HG03521 (cell line): ENCODE results near the gene PRR11.
A peak's percentile ranks its signal among the peaks of the same experiment; 100 is the strongest.
"Not testable (repeated sequence)": the region's sequence is repeated elsewhere in the genome, so short reads cannot be mapped to it uniquely, and the experiment has no call there.

Experiments used
- ATAC-seq: cut with Tn5 transposase; IDR thresholded peaks from one replicate; pipeline ENCODE4 v1.9.1; 2021; ENCODE audit warnings: mild to moderate bottlenecking, moderate library complexity; ENCODE audit not compliant: unreplicated experiment

The PRR11 gene

DNA sequence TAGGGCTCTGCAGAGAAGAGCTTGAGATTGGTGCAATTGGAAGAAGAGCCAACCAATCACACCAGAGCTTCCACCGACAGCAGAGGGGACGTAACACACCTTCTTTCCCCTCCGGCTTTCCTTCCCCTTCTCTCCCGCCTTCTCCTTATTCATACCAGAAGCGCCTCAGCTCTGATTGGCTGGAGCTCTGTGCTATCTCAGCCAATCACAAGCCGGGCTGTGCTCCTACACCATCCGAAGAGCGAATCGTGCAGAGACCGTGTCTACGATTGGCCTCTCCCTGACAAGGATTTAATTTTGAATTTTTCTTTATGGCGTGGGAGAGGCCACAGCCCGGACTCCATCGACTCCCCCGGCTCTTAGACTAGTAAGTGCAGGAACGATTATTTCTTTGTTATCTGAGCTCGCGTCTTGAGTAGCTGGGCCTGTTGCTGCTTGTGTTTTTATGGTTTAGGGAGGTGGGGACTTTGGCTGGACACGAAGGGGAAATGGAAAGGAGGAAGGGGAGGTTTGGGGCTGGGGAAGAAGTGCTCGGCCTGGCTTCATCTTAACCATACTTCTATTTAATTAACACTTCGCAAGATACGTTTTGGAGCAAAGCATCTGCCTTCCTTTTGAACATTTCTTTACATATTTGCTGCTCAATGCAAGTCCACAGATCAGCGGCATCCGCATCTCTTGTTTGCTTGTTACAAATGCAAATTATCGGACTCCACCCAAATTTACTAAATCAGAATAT, at the start of gene PRR11:
Gene PRR11, plus strand, starts transcription at position 308 of the 739 bp plus-strand sequence. CDS start 14,007 bp downstream, outside the sequence.
- peak; percentile 82 for ATAC-seq

DNA sequence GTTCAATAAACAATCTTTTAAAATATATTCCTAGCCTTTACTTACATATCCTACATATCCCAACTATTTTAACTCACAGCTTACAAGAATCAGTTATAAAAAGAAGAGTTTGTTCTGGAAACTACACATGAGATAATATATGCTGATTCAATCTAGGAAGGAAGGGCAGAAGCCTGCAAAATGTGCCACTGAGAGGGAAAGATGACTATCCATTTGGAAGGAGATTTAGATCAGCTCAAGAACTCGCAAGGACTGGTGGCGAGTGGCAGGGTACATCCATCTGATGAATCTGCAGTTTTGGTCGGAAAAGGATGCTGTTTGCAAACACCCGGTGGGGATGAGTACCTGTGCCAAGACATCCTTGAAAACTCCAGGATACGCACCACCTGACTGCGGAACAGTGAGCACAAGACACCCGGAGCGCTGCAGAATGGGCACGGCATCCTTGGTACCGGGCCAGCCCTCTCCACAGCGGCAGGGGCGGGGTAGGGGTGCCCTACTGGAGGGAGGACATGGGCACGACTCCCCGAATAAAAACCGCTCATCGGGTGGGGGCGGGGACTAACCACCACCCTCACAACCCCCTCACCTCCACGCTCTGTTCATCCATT, 49.6 kb upstream of the PRR11 start:
- no peak for ATAC-seq

DNA sequence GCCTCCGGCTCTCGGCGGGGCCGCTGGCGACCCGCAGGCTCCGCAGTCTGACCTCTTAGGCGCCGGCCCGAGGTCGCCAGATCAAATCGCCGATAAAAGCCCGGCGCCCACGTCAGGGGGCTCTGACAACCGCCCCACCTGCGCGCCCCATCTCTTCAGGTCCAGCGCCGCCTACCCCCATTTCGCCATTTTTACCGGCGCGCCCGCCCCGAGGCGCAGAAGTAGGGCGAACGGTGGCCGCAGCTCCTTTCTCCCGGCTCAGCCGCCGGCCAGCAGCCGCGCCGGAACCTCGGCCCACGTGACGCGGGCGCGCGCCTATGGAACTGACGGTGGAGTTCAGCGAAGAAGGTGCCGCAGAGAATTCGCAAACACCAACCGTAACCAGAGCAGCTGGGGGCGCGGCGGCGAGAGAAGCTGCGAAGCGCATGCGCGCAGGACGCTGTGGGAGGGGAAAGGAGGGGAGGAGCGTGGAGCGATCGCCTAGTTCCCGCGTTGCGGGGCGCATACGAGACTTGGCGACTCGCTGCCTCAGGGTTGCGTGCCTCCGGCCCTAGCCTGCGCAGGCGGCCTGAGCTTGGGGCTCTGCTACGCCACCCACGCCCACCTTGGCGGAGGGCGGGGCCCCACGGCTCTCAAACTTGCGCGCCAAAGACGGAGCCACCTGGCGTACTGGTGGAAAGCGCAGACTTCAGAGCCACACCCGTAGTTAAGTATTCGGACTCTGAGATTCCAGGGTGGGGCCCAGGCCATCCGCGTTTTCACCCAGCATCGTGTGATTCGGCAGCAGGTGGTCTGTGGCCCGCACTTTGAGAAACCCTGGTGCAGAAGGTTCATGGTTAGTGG, 48.9 kb upstream of the PRR11 start, which contains the start of gene TRIM37:
Gene TRIM37, minus strand, starts transcription at position 418 of the 843 bp plus-strand sequence. CDS start 419 bp downstream, outside the sequence.
- peak; percentile 94 for ATAC-seq

DNA sequence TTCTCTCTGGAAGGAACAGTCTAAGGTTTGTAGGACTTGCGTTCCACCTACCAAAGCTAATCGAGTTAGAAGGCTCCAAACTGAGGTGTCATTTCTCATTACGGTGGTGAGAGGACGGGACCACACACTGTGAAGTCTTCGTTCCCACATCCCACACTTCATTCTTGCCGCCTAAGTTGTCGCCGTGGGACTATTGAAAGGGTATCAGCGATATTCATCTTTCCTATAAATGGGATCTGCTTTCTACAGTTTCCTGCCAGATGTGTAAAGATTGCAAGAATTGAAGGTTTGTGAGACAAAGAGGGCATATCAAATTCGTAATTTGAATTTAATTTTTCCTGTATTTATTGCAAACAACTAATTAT, 48.3 kb upstream of the PRR11 start:
- no peak for ATAC-seq

GRCh38 chr17:59108400-59109102, 47.0 kb upstream of the PRR11 start:
- no peak for ATAC-seq

GRCh38 chr17:59110973-59111372, 44.6 kb upstream of the PRR11 start:
- ATAC-seq: no peak

DNA sequence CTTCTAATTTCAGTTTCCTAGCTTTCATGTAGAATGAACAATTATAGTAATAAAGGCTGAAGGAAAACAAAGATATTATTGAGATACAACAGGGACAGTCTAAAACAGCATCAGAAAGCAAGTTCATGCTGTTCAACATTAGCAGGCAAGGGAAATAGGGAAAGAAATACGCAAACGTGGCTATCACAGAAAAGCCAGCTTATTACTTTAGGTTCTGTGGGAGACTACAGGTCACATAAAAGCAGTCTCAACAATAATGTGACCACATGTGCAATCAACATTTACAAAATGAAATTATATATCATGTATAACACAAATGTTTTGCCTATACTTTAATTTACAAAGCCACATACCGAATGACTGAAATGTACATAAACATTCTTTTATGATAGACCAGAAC, 44.0 kb upstream of the PRR11 start:
- ATAC-seq: no peak

DNA sequence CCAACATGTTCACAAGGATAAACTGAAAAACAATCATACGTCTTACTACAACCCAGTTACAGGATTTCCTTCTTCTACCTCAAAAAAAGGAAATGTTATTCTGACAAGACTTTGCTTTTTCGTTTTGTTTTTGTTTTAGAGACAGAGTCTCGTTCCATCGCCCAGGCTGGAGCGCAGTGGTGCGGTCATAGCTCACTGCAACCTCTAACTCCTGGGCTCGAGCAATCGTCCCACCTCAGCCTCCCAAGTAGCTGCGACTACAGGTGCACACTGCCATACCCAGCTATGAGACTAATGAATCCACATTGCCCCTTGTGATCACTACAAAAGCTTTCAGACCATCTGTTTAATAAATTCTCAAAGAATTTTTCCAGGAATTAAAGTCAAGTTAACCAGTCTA, 40.1 kb upstream of the PRR11 start:
- ATAC-seq: no peak

- ATAC-seq: no peak
These were observed 33.6 kb upstream of the PRR11 start for GRCh38 chr17:59121901-59122480.

- no peak for ATAC-seq
These were observed 30.9 kb upstream of the PRR11 start for GRCh38 chr17:59124665-59125064.

- no peak for ATAC-seq
These were observed 28.6 kb upstream of the PRR11 start for GRCh38 chr17:59126809-59127417.

DNA sequence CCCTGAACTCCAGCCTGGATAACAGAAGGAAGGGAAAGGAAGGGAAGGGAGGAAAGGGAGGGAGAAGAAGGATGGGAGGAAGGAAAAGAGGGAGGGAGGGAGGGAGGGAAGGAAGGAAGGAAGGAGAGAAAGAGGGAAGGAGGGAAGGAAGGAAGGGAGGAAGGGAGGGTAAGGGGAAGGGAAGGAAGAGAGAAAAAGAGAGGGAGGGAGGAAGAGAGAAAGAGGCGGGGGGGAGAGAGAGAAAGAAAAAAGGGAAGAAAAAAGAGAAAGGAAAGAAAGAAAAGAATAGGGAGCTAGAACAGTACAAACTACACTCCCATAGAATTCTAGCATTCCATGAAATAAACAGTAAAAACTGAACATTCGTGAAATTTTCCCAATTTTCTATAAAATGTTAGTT, 25.7 kb upstream of the PRR11 start:
- no peak for ATAC-seq

DNA sequence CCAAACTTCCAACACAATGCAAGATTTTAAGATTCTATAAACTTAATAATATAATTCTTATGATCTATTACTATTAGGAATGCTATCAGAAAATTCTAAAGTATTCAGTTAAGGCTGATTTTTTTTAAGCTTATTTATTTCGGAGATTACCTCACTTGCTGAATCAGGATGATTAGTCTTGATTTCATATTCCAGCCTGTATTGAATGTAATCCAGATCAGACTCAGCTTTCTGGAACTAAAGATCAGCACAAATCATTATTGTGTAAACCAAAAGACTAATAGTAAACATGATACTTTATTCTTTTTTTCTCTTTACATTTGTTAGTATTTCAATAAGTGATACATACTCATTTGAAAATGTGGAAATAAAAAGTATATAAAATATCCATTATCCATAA, 24.4 kb upstream of the PRR11 start:
- no peak for ATAC-seq

DNA sequence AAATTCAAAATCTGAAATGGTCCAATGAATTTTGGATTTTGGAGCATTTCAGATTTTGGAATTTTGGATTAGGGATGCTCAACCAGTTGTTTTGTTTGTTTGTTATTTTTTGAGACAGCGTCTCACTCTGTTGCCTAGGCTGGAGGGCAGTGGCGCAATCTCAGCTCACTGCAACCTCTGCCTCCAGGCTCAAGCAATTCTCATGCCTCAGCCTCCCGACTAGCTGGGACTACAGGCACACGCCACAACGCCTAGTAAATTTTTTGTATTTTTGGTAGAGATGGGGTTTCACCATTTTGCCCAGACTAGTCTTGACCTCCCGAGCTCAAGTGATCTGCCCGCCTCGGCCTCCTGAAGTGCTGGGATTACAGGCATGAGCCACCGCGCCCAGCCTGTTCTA, 17.2 kb upstream of the PRR11 start:
- ATAC-seq: not testable (repeated sequence)

DNA sequence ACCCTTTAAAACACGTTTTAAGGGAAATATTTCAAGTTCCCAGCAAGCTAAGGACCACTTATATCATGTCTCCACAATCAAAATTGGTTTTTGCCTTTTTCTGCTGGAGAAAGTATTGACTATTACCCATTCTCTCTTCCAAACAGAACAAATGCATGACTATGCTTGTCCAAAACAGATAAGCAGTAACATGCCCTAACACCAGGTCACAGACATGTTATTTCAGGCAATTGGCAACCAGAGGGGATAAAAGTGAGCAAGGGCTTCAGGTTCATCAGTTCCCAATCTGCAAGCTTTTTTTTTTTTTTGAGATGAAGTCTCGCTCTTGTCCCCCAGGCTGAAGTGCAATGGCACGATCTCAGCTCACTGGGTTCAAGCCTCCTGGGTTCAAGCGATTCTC, 15.6 kb upstream of the PRR11 start:
- ATAC-seq: no peak

- no peak for ATAC-seq
These were observed 13.7 kb upstream of the PRR11 start for GRCh38 chr17:59141860-59142259.

DNA sequence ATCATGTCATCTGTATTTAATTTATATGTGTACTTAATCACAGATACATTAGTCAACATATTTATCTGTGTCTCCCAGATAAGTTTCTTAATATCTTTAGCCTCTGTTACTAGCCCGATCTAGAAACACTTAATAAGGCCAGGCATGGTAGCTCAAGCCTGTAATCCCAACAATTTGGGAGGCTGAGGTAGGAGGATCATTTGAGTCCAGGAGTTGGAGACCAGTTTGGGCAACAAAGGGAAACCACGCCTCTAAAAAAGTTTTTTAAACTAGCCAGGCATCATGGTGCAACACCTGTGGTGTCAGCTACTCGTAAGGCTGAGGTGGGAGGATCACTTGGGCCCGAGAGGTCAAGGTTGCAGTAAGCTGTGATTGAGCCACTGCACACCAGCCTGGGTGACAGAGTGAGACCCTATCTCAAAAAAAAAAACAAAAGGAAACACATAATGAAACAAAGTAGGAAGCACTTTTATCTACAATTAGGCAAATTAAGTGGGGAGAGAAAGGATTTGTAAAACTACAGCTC, 9.9 kb upstream of the PRR11 start:
- ATAC-seq: no peak

- ATAC-seq: no peak
These were observed 6.5 kb upstream of the PRR11 start for GRCh38 chr17:59149051-59149450.

GRCh38 chr17:59149841-59150511, 5.6 kb upstream of the PRR11 start:
- ATAC-seq: no peak
